Measurements from ENCODE around the gene WIPF3.

WIPF3 gene

DNA sequence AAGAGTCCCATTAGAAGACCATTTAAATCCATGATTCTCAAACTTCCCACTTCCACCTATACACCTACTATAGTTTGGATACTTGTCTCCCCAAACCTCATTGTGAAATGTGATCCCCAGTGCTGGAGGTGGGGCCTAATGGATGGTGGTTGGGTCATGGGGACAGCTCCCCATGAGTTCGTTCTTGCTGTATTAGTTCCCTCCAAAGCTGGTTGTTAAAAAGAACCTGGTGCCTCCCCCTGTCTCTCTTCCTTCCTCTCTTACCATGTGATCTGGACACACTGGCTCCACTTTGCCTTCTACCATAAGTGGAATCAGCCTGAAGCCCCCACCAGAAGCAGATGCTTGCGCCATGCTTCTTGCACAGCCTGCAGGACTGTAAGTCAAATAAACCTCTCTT, 53.9 kb downstream of the WIPF3 start:
- H3K36me3 ChIP-seq (ENCODE audit: control insufficient read depth, insufficient read depth, low read length) = no peaks in the 10 kb centered on the region
- H3K9ac ChIP-seq (ENCODE audit: low read length) = no peak overlapping the region
- H3K27ac ChIP-seq (ENCODE audit: low read depth, low read length) = no peak overlapping the region
- H3K4me1 ChIP-seq (ENCODE audit: control insufficient read depth, insufficient read depth, low read length) = peaks cover 2% of the 10 kb centered on the region
- no peaks in the 10 kb centered on the region for H3K9me3 ChIP-seq (ENCODE audit: control insufficient read depth, insufficient read depth, low read depth, low read length)
- no peak overlapping the region for H3K4me3 ChIP-seq (ENCODE audit: low read depth, low read length)
- H3K27me3 ChIP-seq (ENCODE audit: control insufficient read depth, insufficient read depth, low read length) = no peaks in the 10 kb centered on the region

DNA sequence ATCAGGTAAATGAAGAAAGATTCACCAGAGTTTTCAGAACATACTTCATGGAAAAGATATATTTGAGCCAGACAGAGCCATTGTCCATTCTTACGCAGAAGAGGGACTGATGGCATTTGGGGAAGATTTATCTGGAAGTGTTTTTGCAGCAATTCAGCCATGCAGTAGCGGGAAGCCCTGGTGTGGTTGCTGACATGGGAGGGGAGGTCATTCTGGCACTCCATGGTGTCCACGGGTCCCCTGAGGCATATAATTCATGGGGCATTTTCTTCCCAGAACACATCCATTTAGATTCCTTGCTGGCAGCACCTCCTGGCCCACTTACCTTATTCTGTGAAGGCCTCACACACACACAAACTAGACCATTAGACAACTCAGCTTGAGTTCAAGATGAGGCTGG, 55.6 kb downstream of the WIPF3 start:
- H3K27me3 ChIP-seq (ENCODE audit: control insufficient read depth, insufficient read depth, low read length) = no peaks in the 10 kb centered on the region
- H3K9ac ChIP-seq (ENCODE audit: low read length) = no peak overlapping the region
- no peak overlapping the region for H3K27ac ChIP-seq (ENCODE audit: low read depth, low read length)
- no peak overlapping the region for H3K4me3 ChIP-seq (ENCODE audit: low read depth, low read length)
- no peaks in the 10 kb centered on the region for H3K36me3 ChIP-seq (ENCODE audit: control insufficient read depth, insufficient read depth, low read length)
- no peaks in the 10 kb centered on the region for H3K4me1 ChIP-seq (ENCODE audit: control insufficient read depth, insufficient read depth, low read length)
- no peaks in the 10 kb centered on the region for H3K9me3 ChIP-seq (ENCODE audit: control insufficient read depth, insufficient read depth, low read depth, low read length)

DNA sequence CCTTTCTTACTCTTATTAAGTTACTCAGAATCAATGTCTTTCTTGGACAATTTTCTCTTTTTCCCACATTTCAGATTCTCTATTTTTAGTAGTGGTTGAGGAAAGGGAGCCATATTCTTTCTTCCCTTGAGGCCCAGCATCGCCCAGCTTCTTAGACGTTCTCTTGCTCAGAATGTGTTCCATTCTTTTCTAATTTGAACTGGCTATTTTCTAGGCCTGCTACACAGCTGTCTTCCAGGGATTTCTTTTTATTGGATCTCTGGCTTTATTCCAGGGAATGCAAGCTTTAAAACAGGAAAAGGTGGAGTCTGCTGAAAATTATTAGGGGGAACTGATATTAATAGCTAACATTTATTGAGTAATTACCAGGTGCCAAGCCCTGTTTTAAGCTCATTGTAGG, 58.3 kb downstream of the WIPF3 start:
- no peaks in the 10 kb centered on the region for H3K4me1 ChIP-seq (ENCODE audit: control insufficient read depth, insufficient read depth, low read length)
- H3K27me3 ChIP-seq (ENCODE audit: control insufficient read depth, insufficient read depth, low read length) = no peaks in the 10 kb centered on the region
- H3K4me3 ChIP-seq (ENCODE audit: low read depth, low read length) = no peak overlapping the region
- H3K27ac ChIP-seq (ENCODE audit: low read depth, low read length) = no peak overlapping the region
- no peak overlapping the region for H3K9ac ChIP-seq (ENCODE audit: low read length)
- H3K9me3 ChIP-seq (ENCODE audit: control insufficient read depth, insufficient read depth, low read depth, low read length) = no peaks in the 10 kb centered on the region
- no peaks in the 10 kb centered on the region for H3K36me3 ChIP-seq (ENCODE audit: control insufficient read depth, insufficient read depth, low read length)

GRCh38 chr7:29865526-29865925, 59.2 kb downstream of the WIPF3 start:
- Histone ChIP-seq H3K27me3 (ENCODE audit: control insufficient read depth, insufficient read depth, low read length) (no peaks in the 10 kb centered on the region), H3K9ac (ENCODE audit: low read length) (no peak overlapping the region), H3K36me3 (ENCODE audit: control insufficient read depth, insufficient read depth, low read length) (no peaks in the 10 kb centered on the region), H3K27ac (ENCODE audit: low read depth, low read length) (no peak overlapping the region), H3K4me3 (ENCODE audit: low read depth, low read length) (no peak overlapping the region), H3K4me1 (ENCODE audit: control insufficient read depth, insufficient read depth, low read length) (no peaks in the 10 kb centered on the region), H3K9me3 (ENCODE audit: control insufficient read depth, insufficient read depth, low read depth, low read length) (no peaks in the 10 kb centered on the region)

DNA sequence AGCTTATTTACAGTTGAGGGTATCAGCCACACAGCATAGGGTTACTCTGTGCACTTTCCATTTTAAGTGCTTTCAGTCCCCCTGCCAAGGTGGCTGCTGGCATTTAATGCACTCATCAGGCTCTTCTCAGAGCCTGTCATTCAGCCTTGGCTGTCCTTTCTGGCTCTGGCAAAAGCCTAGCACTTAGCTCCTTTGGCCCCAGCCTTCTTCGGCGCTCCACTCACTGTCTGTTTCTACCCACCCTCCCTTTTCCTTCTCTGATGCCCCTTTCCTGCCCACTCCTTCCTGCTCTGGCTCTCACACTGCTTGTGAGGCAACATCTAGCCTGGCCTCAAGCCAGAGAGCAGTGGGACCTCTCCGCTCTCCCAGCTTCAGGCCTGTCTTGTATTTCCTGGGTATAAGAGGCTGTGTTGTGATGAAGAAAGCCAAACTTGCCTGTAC, 60.2 kb downstream of the WIPF3 start:
- H3K27me3 ChIP-seq (ENCODE audit: control insufficient read depth, insufficient read depth, low read length) = no peaks in the 10 kb centered on the region
- H3K9ac ChIP-seq (ENCODE audit: low read length) = no peak overlapping the region
- no peaks in the 10 kb centered on the region for H3K9me3 ChIP-seq (ENCODE audit: control insufficient read depth, insufficient read depth, low read depth, low read length)
- no peak overlapping the region for H3K4me3 ChIP-seq (ENCODE audit: low read depth, low read length)
- H3K4me1 ChIP-seq (ENCODE audit: control insufficient read depth, insufficient read depth, low read length) = no peaks in the 10 kb centered on the region
- no peak overlapping the region for H3K27ac ChIP-seq (ENCODE audit: low read depth, low read length)
- no peaks in the 10 kb centered on the region for H3K36me3 ChIP-seq (ENCODE audit: control insufficient read depth, insufficient read depth, low read length)

DNA sequence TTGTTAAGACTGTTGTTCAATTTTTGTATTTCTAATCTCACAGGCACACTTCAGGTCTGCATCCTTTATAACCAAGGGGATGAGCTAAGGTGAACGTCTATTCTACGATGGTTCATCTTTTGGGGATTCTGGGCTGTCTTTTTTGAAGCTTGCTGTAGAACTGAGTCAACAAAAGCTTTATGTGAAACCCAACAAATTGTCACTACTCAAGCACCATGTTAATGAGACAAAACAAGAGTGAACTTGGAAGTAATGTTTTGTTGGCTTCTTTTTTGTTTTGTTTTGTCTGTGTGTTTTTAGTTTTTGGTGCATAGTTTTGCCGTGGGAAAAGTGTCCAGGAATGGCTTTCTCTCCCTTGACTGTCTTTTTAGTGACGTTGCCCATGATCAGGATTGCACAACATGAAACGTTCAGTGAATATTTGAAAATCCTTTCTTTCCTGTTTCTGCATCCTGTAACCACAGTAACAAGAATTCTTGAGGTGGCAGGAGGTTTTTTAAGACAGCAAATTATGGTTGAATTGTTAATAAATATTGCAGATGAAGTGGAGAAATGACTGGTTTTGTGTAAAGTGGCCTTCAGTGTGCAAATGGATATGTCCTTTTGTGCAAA, 65.6 kb downstream of the WIPF3 start:
- Histone ChIP-seq H3K9me3 (ENCODE audit: control insufficient read depth, insufficient read depth, low read depth, low read length) (no peaks in the 10 kb centered on the region), H3K27ac (ENCODE audit: low read depth, low read length) (no peak overlapping the region), H3K4me3 (ENCODE audit: low read depth, low read length) (no peak overlapping the region), H3K27me3 (ENCODE audit: control insufficient read depth, insufficient read depth, low read length) (no peaks in the 10 kb centered on the region), H3K36me3 (ENCODE audit: control insufficient read depth, insufficient read depth, low read length) (no peaks in the 10 kb centered on the region), H3K4me1 (ENCODE audit: control insufficient read depth, insufficient read depth, low read length) (no peaks in the 10 kb centered on the region), H3K9ac (ENCODE audit: low read length) (no peak overlapping the region)

GRCh38 chr7:29873644-29874294, 67.5 kb downstream of the WIPF3 start:
- no peak overlapping the region for H3K27ac ChIP-seq (ENCODE audit: low read depth, low read length)
- no peak overlapping the region for H3K9ac ChIP-seq (ENCODE audit: low read length)
- no peaks in the 10 kb centered on the region for H3K36me3 ChIP-seq (ENCODE audit: control insufficient read depth, insufficient read depth, low read length)
- no peak overlapping the region for H3K4me3 ChIP-seq (ENCODE audit: low read depth, low read length)
- no peaks in the 10 kb centered on the region for H3K4me1 ChIP-seq (ENCODE audit: control insufficient read depth, insufficient read depth, low read length)
- no peaks in the 10 kb centered on the region for H3K9me3 ChIP-seq (ENCODE audit: control insufficient read depth, insufficient read depth, low read depth, low read length)
- no peaks in the 10 kb centered on the region for H3K27me3 ChIP-seq (ENCODE audit: control insufficient read depth, insufficient read depth, low read length)

DNA sequence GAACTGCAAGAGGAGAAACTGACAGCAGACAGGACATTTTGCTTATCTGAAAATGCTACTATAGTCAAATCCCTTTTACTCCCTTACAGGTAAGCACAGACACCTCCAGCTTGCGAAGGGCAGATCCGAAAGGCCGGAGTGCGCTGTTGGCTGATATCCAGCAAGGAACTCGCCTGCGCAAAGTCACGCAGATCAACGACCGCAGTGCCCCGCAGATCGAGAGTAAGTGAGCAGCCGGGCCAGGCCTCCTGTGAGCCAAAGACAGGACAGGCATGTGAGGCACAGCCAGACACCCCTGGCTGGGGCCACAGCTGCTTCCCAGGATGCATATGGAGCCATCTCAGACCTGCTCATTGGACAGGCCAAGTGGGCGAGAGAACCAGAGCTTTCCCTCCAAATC, 69.4 kb downstream of the WIPF3 start:
- no peak overlapping the region for H3K9ac ChIP-seq (ENCODE audit: low read length)
- no peak overlapping the region for H3K4me3 ChIP-seq (ENCODE audit: low read depth, low read length)
- no peaks in the 10 kb centered on the region for H3K9me3 ChIP-seq (ENCODE audit: control insufficient read depth, insufficient read depth, low read depth, low read length)
- no peaks in the 10 kb centered on the region for H3K4me1 ChIP-seq (ENCODE audit: control insufficient read depth, insufficient read depth, low read length)
- no peak overlapping the region for H3K27ac ChIP-seq (ENCODE audit: low read depth, low read length)
- H3K36me3 ChIP-seq (ENCODE audit: control insufficient read depth, insufficient read depth, low read length) = no peaks in the 10 kb centered on the region
- H3K27me3 ChIP-seq (ENCODE audit: control insufficient read depth, insufficient read depth, low read length) = no peaks in the 10 kb centered on the region

- Histone ChIP-seq H3K27ac (ENCODE audit: low read depth, low read length) (no peak overlapping the region), H3K4me1 (ENCODE audit: control insufficient read depth, insufficient read depth, low read length) (peaks cover 4% of the 10 kb centered on the region), H3K9ac (ENCODE audit: low read length) (no peak overlapping the region), H3K4me3 (ENCODE audit: low read depth, low read length) (no peak overlapping the region), H3K36me3 (ENCODE audit: control insufficient read depth, insufficient read depth, low read length) (no peaks in the 10 kb centered on the region), H3K9me3 (ENCODE audit: control insufficient read depth, insufficient read depth, low read depth, low read length) (no peaks in the 10 kb centered on the region), H3K27me3 (ENCODE audit: control insufficient read depth, insufficient read depth, low read length) (no peaks in the 10 kb centered on the region)
Measured at GRCh38 chr7:29877196-29877595, 70.9 kb downstream of the WIPF3 start.

DNA sequence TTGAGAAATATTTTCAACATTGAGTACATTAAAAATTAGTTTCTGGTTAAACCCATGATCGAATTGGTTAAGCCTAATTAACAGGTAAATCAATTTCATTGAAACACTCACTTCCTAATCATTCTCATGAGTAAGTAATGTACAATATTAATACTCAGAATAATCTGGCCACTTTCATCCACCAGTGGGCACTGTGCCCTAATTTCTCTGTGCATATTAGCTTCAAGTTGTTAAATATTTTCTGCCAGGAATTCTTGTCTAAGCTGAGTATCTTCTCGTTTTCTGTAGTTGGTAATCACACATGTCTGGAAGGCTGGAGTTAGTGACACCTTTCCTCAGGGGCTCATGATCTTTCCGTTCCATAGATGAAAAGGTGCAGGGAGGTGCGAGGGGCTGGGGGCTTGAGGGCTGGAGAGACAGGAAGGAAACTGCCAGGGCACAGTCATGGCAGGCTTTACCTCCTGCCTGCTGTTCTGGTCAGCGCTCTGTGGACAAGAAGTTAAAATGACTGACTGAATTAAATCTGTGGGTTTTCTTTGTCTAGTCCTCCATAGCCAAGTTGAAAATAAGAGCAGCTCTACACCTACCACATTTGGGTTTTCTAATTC, 71.9 kb downstream of the WIPF3 start:
- Histone ChIP-seq H3K9me3 (ENCODE audit: control insufficient read depth, insufficient read depth, low read depth, low read length) (no peaks in the 10 kb centered on the region), H3K4me3 (ENCODE audit: low read depth, low read length) (no peak overlapping the region), H3K9ac (ENCODE audit: low read length) (no peak overlapping the region), H3K4me1 (ENCODE audit: control insufficient read depth, insufficient read depth, low read length) (peaks cover 13% of the 10 kb centered on the region), H3K27ac (ENCODE audit: low read depth, low read length) (no peak overlapping the region), H3K36me3 (ENCODE audit: control insufficient read depth, insufficient read depth, low read length) (no peaks in the 10 kb centered on the region), H3K27me3 (ENCODE audit: control insufficient read depth, insufficient read depth, low read length) (peaks cover 3% of the 10 kb centered on the region; the same call in 1 of the 2 replicates)

DNA sequence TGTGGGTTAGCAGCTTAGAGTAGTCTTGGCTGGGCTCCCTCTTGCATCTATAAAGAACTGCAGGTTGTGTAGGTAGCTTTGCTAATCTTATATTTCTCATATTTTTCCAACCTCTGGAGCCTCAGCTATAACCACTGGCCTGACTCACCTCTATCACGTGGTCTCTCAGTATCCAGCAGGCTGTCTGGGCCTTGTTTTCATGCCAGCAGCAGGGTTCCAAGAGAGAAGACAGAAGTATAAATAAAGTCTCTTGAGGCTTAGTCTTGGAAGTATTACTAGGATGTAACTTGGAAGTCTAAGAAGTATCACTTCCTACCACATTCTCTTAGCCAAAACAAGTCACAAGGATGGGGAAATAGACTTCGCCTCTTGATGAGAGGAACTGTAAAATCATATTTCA, 73.3 kb downstream of the WIPF3 start:
- H3K36me3 ChIP-seq (ENCODE audit: control insufficient read depth, insufficient read depth, low read length) = no peaks in the 10 kb centered on the region
- peaks cover 7% of the 10 kb centered on the region; the same call in 1 of the 2 replicates for H3K27me3 ChIP-seq (ENCODE audit: control insufficient read depth, insufficient read depth, low read length)
- no peak overlapping the region for H3K9ac ChIP-seq (ENCODE audit: low read length)
- peaks cover 18% of the 10 kb centered on the region for H3K4me1 ChIP-seq (ENCODE audit: control insufficient read depth, insufficient read depth, low read length)
- H3K4me3 ChIP-seq (ENCODE audit: low read depth, low read length) = no peak overlapping the region
- no peak overlapping the region for H3K27ac ChIP-seq (ENCODE audit: low read depth, low read length)
- H3K9me3 ChIP-seq (ENCODE audit: control insufficient read depth, insufficient read depth, low read depth, low read length) = no peaks in the 10 kb centered on the region
